ENCODE data around the gene SLC7A14. TPM values are rescaled to one million over a fixed set of nuclear protein-coding genes. Genes with fewer than 3 reads are reported as not detected.
A peak's percentile ranks its signal among the peaks of the same experiment; 100 is the strongest.

SLC7A14 gene
- polyA plus RNA-seq, 6 donors from 2014 or later: not detected

- no peak for DNase-seq
- peak overlapping the region in 1 of 8 donors; percentile 0 for H3K4me3 Mint-ChIP-seq
- no peaks in the 10 kb centered on the region for H3K4me1 Mint-ChIP-seq
- H3K36me3 Mint-ChIP-seq: no peaks in the 10 kb centered on the region
- peaks cover 15 to 43% (median 23%) of the 10 kb centered on the region in 3 donors for H3K27me3 Mint-ChIP-seq
- H3K27ac Mint-ChIP-seq: no peak overlapping the region
- H3K9me3 Mint-ChIP-seq: peaks cover 0 to 4% (median 0%) of the 10 kb centered on the region in 7 donors
- ATAC-seq (ENCODE audit: low read depth in 2 of 2): no peak
These were observed 131.4 kb downstream of the SLC7A14 start for GRCh38 chr3:170454509-170454908.

DNA sequence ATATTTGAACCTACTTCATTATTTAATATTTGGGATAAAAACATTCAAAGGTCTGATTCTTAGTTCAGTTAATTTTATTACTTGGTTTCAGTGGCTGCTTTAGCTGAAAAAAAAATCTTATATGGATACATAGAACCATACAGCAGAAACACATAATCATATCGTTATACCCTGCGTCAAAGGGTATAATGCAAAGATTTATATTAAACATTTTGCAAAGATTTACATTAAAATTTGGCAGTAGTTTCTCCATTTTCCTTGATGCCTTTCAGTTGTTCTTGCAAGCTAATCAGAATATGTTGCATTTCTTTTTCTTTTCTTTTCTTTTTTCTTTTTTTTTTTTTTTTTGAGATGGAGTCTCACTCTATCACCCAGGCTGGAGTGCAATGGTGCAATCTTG lies 135.8 kb downstream of the SLC7A14 start:
- ATAC-seq (ENCODE audit: low read depth in 2 of 2) (no peak), DNase-seq (no peak)
- H3K4me3 Mint-ChIP-seq: no peak overlapping the region
- H3K27me3 Mint-ChIP-seq: peaks cover 6 to 18% (median 12%) of the 10 kb centered on the region in 3 donors
- no peak overlapping the region for H3K27ac Mint-ChIP-seq
- no peaks in the 10 kb centered on the region for H3K4me1 Mint-ChIP-seq
- no peaks in the 10 kb centered on the region for H3K9me3 Mint-ChIP-seq
- H3K36me3 Mint-ChIP-seq: no peaks in the 10 kb centered on the region

- no peaks in the 10 kb centered on the region for H3K36me3 Mint-ChIP-seq
- DNase-seq (no peak), ATAC-seq (ENCODE audit: low read depth in 2 of 2) (no peak)
- H3K9me3 Mint-ChIP-seq: no peaks in the 10 kb centered on the region
- no peak overlapping the region for H3K27ac Mint-ChIP-seq
- H3K4me3 Mint-ChIP-seq: no peak overlapping the region
- H3K4me1 Mint-ChIP-seq: no peaks in the 10 kb centered on the region
- peaks cover 0 to 9% (median 6%) of the 10 kb centered on the region in 3 donors for H3K27me3 Mint-ChIP-seq
These were observed 137.3 kb downstream of the SLC7A14 start for GRCh38 chr3:170448584-170448983.

DNA sequence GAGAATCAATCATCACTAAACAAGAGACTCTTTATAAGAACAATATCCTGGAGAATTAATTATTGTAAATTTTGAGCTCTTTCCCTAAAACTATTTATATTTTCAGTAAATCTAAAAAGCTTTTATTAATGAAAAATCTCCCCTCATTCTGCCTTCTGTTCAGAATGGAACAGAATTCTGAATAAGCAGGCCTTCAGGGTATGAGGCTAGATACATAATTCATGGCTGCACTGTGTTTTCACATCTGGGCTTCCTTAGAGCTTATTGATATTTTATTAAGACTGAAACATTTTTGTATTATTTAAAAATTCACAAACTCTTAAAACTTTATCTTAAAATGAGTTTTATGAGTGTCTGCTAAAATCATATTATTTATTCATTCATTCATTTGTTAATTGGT lies 142.4 kb downstream of the SLC7A14 start:
- Mint-ChIP-seq H3K36me3 (no peaks in the 10 kb centered on the region), H3K9me3 (peaks cover 0 to 4% (median 0%) of the 10 kb centered on the region in 7 donors), H3K4me3 (no peak overlapping the region), H3K4me1 (no peaks in the 10 kb centered on the region), H3K27ac (no peak overlapping the region), H3K27me3 (peaks cover 15 to 35% (median 32%) of the 10 kb centered on the region in 3 donors)
- DNase-seq (no peak), ATAC-seq (ENCODE audit: low read depth in 2 of 2) (no peak)

DNA sequence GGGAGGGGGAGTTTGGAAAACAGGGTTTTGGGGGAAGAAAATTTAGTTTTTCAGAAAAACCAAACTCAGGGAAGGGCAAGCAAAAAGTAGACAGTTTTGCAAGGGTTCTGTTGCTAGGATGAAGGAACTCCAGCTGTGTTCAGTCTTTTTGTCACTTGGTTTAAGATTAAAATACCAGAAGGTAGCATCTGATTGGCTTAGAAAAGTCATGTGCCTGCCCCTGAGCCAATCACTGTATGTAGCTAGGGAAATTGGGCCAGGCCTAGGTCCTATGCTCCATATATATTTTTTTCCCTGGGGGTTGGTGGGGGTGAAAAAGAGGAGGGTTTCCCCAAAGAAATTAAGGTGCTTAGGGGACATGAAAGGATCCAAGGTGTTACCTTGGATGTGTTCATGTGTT lies 142.9 kb downstream of the SLC7A14 start:
- no peak for ATAC-seq (ENCODE audit: low read depth in 2 of 2)
- Mint-ChIP-seq H3K27ac (no peak overlapping the region), H3K36me3 (no peaks in the 10 kb centered on the region), H3K4me3 (no peak overlapping the region), H3K4me1 (no peaks in the 10 kb centered on the region), H3K27me3 (peaks cover 11 to 35% (median 32%) of the 10 kb centered on the region in 3 donors), H3K9me3 (peaks cover 0 to 4% (median 0%) of the 10 kb centered on the region in 7 donors)
- no peak for DNase-seq

DNA sequence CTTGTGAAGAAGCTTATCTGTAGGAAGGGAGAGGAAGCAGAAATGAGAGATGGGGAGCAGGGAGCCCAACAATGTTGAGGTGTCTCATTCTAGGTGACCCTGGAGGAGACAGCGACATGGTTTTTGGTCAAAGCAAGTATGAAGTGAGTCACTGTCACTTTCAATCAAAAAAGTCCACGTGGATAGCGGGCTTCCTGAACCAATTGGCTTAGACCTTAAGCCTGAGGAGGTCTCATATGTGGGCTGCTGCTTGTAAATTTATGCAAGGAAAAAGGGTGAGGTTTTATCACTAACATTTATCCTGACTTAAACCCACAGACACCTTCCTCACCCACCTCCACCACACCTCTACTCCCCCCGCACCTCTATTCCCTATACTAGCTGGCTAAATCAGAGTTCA lies 144.5 kb downstream of the SLC7A14 start:
- Mint-ChIP-seq H3K27ac (no peak overlapping the region), H3K4me3 (no peak overlapping the region), H3K36me3 (no peaks in the 10 kb centered on the region), H3K27me3 (peaks cover 19 to 35% (median 32%) of the 10 kb centered on the region in 3 donors), H3K9me3 (peaks cover 0 to 4% (median 0%) of the 10 kb centered on the region in 7 donors), H3K4me1 (no peaks in the 10 kb centered on the region)
- DNase-seq: no peak
- no peak for ATAC-seq (ENCODE audit: low read depth in 2 of 2)

GRCh38 chr3:170440344-170440743 lies 145.5 kb downstream of the SLC7A14 start:
- Mint-ChIP-seq H3K9me3 (peaks cover 0 to 4% (median 0%) of the 10 kb centered on the region in 7 donors), H3K27ac (no peak overlapping the region), H3K4me3 (no peak overlapping the region), H3K36me3 (no peaks in the 10 kb centered on the region), H3K4me1 (no peaks in the 10 kb centered on the region), H3K27me3 (peaks cover 19 to 35% (median 32%) of the 10 kb centered on the region in 3 donors)
- ATAC-seq (ENCODE audit: low read depth in 2 of 2): no peak
- no peak for DNase-seq

DNA sequence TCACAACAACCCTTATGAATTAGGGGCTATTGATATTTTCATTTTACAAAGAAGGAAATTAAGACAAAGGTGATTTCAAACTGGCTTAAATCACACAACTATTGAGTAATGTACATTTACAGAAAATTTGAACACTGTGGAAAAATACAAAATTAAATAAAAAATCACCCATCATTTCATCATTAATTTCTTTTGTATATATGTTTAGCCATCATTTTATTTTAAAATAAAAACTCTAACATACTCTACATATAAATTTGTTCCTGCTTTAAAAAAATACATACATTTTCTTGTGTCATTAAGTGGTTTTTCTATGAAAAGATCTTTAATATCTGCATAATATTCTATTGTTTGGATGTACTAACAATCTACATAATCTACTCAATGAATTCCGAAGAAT lies 147.0 kb downstream of the SLC7A14 start:
- Mint-ChIP-seq H3K36me3 (no peaks in the 10 kb centered on the region), H3K27me3 (peaks cover 19 to 35% (median 32%) of the 10 kb centered on the region in 3 donors), H3K27ac (no peak overlapping the region), H3K4me1 (no peaks in the 10 kb centered on the region), H3K4me3 (no peak overlapping the region), H3K9me3 (peaks cover 0 to 4% (median 0%) of the 10 kb centered on the region in 7 donors)
- no peak for ATAC-seq (ENCODE audit: low read depth in 2 of 2)
- DNase-seq: no peak

DNA sequence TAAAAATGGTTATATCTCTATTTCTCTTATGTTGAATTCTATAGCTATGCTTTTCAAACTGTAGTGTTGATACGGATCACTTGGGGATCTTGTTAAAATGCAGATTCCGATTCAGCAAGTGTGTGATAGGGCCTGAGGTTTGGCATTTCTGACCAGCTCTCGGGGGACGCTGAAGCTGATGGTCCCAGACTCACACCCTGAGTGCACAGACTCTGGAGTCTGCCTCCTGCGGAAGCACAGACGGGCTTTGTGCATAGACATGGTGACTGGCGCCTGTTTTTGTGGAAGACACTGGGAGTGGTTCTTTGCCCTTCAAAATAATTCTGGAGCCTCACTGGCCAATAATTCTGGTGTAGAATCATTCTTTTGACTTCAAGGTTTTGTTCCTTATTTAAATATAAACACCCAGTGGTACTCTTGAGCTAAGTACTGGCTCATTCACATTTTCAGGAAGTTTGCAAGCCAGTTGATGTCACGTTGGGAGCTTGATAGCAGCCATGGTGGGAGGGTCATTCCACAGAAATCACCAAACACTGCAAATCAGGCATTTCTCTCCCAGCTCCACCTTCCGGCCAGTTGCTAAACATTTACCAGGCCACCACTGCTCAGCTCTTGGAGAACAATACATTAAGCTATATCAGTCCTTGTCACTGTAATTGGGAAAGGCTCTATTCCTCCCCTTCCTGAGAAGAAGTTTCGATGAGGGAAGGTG lies 148.0 kb downstream of the SLC7A14 start:
- H3K4me1 Mint-ChIP-seq: no peaks in the 10 kb centered on the region
- H3K36me3 Mint-ChIP-seq: no peaks in the 10 kb centered on the region
- H3K4me3 Mint-ChIP-seq: no peak overlapping the region
- DNase-seq: no peak
- no peak for ATAC-seq (ENCODE audit: low read depth in 2 of 2)
- peaks cover 0 to 4% (median 0%) of the 10 kb centered on the region in 7 donors for H3K9me3 Mint-ChIP-seq
- peaks cover 19 to 34% (median 32%) of the 10 kb centered on the region in 3 donors for H3K27me3 Mint-ChIP-seq
- H3K27ac Mint-ChIP-seq: no peak overlapping the region

- peaks cover 0 to 4% (median 0%) of the 10 kb centered on the region in 7 donors for H3K9me3 Mint-ChIP-seq
- H3K27me3 Mint-ChIP-seq: peaks cover 14 to 27% (median 25%) of the 10 kb centered on the region in 3 donors
- no peaks in the 10 kb centered on the region for H3K4me1 Mint-ChIP-seq
- H3K27ac Mint-ChIP-seq: peak overlapping the region in 1 of 6 donors; percentile 15
- H3K36me3 Mint-ChIP-seq: no peaks in the 10 kb centered on the region
- no peak overlapping the region for H3K4me3 Mint-ChIP-seq
- no peak for ATAC-seq (ENCODE audit: low read depth in 2 of 2)
- no peak for DNase-seq
These were observed 148.7 kb downstream of the SLC7A14 start for GRCh38 chr3:170437176-170437575.

DNA sequence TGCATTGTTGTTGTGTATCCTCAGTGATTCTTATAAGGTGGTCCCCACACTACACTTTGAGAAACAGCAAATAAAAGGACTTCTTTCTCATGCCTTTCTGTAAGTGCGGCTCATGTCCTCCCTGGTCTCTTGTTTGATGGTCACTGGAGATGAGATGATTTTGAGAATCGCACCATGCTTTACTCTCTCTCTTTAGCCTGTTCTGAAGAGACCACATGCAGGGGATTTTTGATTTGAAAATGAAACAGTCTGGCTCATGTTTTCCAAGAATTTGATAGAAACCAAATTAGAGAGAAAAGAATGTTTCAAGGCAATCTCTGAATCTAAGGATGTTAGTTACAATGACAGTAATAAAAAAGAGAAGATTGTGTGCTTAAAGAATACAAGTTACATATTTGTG lies 149.2 kb downstream of the SLC7A14 start:
- no peaks in the 10 kb centered on the region for H3K4me1 Mint-ChIP-seq
- no peak for DNase-seq
- H3K4me3 Mint-ChIP-seq: no peak overlapping the region
- no peak for ATAC-seq (ENCODE audit: low read depth in 2 of 2)
- H3K27me3 Mint-ChIP-seq: peaks cover 14 to 23% (median 23%) of the 10 kb centered on the region in 3 donors
- no peak overlapping the region for H3K27ac Mint-ChIP-seq
- peaks cover 0 to 2% (median 0%) of the 10 kb centered on the region in 7 donors for H3K9me3 Mint-ChIP-seq
- no peaks in the 10 kb centered on the region for H3K36me3 Mint-ChIP-seq

GRCh38 chr3:170432416-170432815 lies 153.5 kb downstream of the SLC7A14 start:
- Mint-ChIP-seq H3K27me3 (peaks cover 0 to 15% (median 0%) of the 10 kb centered on the region in 3 donors), H3K4me3 (no peak overlapping the region), H3K36me3 (no peaks in the 10 kb centered on the region), H3K27ac (no peak overlapping the region), H3K4me1 (no peaks in the 10 kb centered on the region), H3K9me3 (peaks cover 0 to 4% (median 0%) of the 10 kb centered on the region in 7 donors)
- ATAC-seq (ENCODE audit: low read depth in 2 of 2): no peak
- no peak for DNase-seq

- Mint-ChIP-seq H3K4me1 (no peaks in the 10 kb centered on the region), H3K9me3 (peaks cover 0 to 4% (median 0%) of the 10 kb centered on the region in 7 donors), H3K27ac (no peak overlapping the region), H3K36me3 (no peaks in the 10 kb centered on the region), H3K27me3 (peaks cover 0 to 6% (median 3%) of the 10 kb centered on the region in 3 donors), H3K4me3 (no peak overlapping the region)
- ATAC-seq (ENCODE audit: low read depth in 2 of 2): no peak
- no peak for DNase-seq
These were observed 154.8 kb downstream of the SLC7A14 start for GRCh38 chr3:170431054-170431453.

DNA sequence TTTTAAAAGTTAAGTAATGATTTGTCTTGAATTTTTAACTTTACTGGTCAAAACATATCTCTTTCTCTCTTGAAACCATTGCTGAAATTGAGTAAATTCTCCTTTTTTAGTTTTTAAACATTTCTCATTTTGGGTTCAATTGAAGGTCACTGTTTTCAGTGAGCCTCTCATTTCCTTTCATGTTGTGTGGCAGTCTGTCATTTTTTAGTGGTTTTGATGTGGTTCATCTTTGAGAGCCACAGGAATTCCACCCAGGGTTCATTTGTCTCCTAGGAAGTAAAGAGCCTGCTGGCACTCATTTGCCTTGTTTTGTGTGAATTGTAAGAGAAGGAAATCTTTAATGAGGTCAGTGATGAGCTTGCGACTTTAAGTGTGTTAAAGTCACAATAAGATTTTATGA lies 156.8 kb downstream of the SLC7A14 start:
- Mint-ChIP-seq H3K27ac (no peak overlapping the region), H3K36me3 (no peaks in the 10 kb centered on the region), H3K27me3 (peaks cover 0 to 17% (median 10%) of the 10 kb centered on the region in 3 donors), H3K9me3 (peaks cover 0 to 4% (median 0%) of the 10 kb centered on the region in 7 donors), H3K4me1 (no peaks in the 10 kb centered on the region), H3K4me3 (no peak overlapping the region)
- DNase-seq (no peak), ATAC-seq (ENCODE audit: low read depth in 2 of 2) (no peak)
